GM19397 (cell line): ENCODE measurements around the gene MS4A15.
"Not testable (repeated sequence)": the region's sequence is repeated elsewhere in the genome, so short reads cannot be mapped to it uniquely, and the experiment has no call there.

Source experiments
- ATAC-seq: cut with Tn5 transposase; IDR thresholded peaks from one replicate; pipeline ENCODE4 v1.9.1; 2021; ENCODE audit warnings: mild to moderate bottlenecking, moderate library complexity; ENCODE audit not compliant: unreplicated experiment

The MS4A15 gene

GRCh38 chr11:60753309-60753708 lies 3.4 kb upstream of the MS4A15 start:
- ATAC-seq, result no peak

DNA sequence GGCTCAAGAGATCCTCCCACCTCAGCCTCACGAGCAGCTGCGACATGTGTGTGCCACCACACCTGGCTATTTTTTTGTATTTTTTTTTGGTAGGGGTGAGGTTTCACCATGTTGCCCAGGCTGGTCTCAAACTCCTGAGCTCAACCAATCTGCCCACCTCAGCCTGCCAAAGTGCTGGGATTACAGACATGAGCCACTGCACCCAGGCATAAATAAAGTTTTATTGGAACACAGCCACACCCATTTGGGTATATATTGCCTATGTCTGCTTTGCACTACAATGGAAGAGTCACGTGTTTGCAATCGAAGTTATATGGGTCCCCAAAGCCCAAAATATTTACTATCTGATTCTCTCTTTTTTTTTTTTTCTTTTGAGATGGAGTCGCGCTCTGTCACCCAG lies 1.8 kb upstream of the MS4A15 start:
- ATAC-seq, result no peak

DNA sequence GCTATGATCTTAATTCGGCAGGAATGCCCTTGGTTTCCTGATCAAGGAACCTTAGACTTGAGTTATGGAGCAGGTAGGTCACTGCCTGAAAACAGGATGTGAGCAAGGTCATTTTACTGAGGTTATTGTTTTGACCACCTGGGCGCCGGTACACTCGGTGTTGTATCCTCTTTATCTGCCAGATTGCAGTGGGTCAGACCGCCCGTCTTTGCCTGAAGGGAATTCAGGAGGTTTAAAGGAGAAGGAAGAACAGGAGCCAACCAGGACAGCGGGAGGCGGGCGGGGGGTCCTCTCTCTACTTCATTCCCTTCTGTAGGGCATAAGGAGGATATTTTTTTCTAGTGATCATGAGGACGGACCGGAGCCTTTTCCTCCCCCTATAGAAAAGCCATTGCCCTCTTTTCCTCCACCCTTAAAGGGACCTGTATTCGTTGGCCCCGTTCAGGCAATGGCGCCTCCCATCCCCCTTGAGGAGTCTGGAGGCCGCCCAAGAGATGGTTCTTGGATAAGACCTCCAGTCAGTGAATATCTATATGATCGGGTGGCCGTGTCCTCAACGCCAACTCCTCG lies 649 bp downstream of the MS4A15 start:
- ATAC-seq, result no peak

- ATAC-seq, result not testable (repeated sequence)
Observed at GRCh38 chr11:60758671-60759070, 2.0 kb downstream of the MS4A15 start.

DNA sequence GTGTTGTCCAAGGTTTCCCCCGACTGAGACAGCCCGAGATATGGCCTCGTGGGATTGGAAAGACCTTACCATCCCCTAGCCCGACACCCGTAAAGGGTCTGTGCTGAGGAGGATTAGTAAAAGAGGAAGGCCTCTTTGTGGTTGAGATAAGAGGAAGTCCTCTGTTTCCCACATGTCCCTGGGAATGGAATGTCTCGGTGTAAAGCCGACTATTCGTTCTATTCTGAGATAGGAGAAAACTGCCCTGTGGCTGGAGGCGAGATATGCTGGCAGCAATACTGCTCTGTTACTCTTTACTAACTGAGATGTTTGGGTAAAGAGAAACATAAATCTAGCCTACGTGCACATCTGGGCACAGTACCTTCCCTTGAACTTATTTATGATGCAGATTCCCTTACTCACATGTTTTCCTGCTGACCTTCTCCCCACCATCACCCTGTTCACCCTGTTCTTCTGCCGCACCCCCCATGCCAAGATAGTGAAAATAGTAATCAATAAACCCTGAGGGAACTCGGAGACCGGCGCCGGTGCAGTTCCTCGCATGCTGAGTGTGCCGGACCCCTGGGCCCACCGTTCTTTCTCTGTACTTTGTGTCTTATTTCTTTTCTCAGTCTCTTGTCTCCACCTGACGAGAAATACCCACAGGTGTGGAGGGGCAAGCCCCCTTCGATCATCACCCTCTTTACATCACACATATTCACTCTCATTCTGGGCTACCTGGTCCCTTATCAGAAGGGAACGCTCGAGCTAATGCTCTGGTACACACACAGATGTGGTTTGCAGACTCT lies 3.0 kb downstream of the MS4A15 start:
- not testable (repeated sequence) for ATAC-seq

DNA sequence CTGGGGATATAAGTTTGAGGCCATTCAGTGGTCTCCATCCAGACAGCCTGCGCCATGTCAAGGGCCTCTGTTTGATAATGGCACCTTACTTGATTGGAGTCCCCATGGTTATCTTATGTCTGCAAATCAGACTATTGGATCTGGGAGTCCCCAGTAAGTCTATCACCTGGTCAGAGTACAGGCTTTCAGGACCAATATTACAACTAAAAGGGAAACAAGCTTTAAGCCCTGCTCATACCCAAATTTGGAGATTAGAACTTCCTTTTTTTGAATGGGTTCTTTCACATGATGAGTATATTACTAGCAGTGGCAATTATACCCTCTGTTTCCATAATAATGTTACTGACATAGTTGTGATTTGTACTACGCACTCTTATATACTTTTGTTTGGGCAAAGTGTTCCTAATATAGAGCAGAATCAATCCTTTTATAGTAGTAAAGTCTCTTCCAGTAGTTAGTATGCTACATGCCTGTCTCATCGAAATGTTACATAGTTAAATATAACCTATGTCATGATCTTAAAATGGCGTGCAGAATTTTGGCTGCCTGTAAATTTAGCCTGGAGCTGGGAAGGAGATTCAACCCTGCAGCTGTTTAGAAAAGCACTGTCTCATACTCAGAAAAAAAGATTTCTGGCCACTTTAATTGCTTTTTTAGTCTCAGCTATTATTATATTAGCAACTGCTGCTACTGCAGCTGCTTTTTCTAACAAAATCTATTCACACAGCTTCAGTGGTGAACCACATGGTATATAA lies 4.9 kb downstream of the MS4A15 start:
- ATAC-seq, result no peak

DNA sequence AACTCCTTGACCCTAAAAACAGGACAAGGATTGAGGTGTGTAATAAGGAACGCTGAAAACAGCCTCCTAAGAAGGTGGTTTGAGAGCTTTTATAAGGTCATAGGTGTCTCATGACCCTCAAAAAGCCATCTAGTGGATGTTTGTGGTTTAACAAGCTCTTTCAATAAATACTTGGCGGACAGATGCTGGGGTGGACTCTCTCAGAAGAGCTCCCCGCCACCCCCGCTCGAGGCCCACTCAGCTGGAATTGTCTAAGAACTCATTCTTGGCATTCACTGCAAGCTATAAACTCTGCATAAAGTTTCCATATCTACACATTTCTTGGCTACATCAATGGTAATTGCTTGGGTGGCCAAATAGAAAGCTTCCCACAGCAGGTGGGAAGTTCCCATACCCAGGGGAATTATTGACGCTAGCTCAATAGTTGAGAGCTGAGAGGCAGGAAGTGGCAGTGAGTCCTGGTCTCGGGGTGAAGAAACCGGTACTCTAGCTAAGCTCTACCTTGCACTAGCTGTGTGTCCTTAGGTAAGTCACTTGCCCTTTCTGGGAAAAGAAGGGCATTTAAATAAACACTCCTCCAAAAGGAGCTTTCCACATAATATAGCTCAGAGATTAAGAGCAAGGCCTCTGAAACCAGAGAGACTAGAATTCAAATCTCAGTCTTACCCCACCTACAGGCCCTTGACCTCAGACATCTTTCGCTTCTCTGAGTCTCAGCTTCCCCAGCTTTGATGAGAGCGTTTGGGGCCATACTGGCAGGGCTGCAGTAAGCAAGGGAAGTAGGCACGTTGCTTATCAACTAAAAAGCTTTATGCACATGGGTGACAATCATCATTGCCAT lies 6.4 kb downstream of the MS4A15 start:
- ATAC-seq, result peak; percentile 67

- ATAC-seq, result no peak
Observed at GRCh38 chr11:60763692-60764369, 7.2 kb downstream of the MS4A15 start.

DNA sequence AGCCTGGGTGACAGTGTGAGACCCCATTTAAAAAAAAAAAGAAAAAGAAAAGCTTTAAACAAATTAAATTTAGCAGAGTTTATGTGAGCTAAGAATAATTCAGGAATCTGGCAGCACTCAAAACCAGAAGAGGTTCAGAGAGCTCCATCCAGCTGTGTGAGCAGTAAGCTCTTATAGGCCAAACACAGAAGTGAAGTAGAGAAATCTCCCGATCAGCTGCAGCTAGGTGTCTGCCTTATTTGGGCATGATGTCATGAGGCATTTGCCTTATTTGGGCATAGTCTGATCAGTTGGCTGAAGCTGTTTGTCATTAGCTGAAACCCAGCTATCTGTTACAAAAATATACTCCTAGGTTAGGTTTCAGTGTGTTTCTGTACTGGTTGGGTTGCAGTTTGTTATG lies 8.2 kb downstream of the MS4A15 start:
- peak; percentile 29 for ATAC-seq

GRCh38 chr11:60765355-60765754 lies 8.7 kb downstream of the MS4A15 start:
- no peak for ATAC-seq

DNA sequence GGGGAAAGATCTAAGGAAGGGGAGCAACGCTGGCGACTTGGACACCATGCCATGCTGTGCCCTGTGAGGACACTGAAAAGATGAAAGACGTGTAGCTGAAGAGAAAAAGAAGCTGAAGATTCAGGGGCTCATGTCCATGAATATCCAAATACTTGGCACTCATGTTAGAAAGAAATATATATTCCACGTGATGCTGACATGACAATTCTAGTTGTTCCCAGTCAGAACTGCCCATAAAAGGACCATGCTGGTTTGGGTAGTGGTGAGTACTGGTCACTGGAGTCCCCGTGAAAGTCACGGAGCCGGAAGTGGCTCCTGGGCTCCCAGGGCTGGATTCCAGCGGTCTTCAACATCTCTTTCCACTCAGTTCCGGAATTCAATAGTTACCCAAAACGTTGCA lies 9.9 kb downstream of the MS4A15 start:
- ATAC-seq, result no peak

- ATAC-seq, result no peak
Observed at GRCh38 chr11:60767388-60767811, 10.7 kb downstream of the MS4A15 start.

GRCh38 chr11:60768202-60768601 lies 11.5 kb downstream of the MS4A15 start:
- ATAC-seq, result no peak

DNA sequence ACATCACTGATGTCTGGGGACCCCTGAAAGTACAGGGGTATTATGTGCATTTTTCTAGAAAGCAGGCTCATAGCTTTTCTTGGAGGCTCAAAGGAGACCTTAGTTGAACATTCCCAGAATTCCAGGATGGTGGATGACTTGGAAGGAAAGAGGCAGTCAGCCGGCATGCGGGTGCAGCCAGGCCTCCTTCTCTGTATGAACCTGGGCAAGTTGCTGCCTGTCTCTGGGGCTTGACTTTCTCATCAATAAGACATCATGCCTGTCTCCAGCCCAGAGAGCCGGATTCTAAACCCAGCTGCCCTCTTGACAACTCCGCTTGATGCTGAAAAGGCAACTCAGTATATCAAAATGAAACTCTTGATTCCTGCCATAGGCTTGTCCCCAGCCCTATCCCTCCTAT lies 12.6 kb downstream of the MS4A15 start:
- no peak for ATAC-seq

GRCh38 chr11:60769811-60770210 lies 13.1 kb downstream of the MS4A15 start:
- ATAC-seq, result no peak

- no peak for ATAC-seq
Observed at GRCh38 chr11:60771146-60771545, 14.5 kb downstream of the MS4A15 start.

GRCh38 chr11:60771879-60772525 lies 15.3 kb downstream of the MS4A15 start:
- ATAC-seq, result no peak

DNA sequence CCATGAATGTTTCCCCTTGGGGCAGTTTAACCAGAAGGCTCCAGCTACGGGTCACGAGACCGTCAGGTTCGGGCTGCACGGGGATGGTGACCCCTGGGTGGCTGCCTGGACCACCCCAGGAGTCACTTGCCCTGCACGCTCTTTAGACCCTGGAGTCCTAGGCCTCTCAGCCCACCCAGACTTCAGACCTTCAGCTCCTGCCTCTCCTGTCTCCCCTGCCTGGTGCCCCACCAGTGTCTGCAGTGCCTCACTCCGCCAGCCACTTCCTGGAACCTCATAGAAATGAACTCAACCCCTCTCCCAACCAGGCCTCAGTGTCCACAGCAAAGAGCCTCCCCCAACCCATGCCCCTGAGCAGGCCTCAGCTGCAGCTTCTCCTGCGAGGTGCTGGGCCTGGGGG lies 16.0 kb downstream of the MS4A15 start:
- ATAC-seq, result no peak

- no peak for ATAC-seq
Observed at GRCh38 chr11:60774726-60775125, 18.1 kb downstream of the MS4A15 start.

DNA sequence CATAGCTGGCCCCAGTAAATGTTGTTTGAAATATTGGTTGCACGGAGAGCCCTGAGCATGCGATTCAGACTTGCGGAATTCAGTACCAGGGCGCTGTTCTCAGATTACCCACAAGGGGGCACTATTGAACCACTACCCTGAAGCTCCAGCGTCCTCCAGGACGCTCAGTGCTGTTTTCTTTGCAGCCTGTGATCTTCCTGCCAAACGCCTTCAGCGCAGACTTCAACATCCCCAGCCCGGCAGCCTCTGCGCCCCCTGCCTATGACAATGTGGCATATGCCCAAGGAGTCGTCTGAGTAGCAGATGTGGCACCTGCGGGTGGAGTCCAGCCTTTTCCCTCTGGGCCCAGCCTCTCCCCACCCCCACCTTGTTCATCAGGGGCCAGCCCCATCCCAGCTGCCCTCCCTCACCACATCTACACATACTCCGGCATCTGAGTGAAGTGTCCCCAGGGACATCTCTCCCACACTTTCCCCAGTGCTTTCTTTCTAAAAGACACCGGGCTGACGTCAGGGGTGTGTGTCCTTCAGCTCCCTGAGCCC lies 18.8 kb downstream of the MS4A15 start:
- ATAC-seq, result peak; percentile 70
